ENCODE measurements around the gene MEF2B. TPM values are rescaled to one million over a fixed set of nuclear protein-coding genes. Genes with fewer than 3 reads are reported as not detected.
A peak's percentile ranks its signal among the peaks of the same experiment; 100 is the strongest.

MEF2B gene
- total and polyA plus RNA-seq, 10 of the 15 experiments (the other 5 are each of a cell fraction or from before 2014, with no cell fraction given): 0.09 to 33.0 (median 8.9) TPM

GRCh38 chr19:19170053-19170872 is at the start of gene MEF2B (continued):
- TF ChIP-seq SKIL (IDR thresholded peaks at IDR 0.05; ENCODE audit: low read depth, poor library complexity, severe bottlenecking) (no peak), ESRRA (IDR thresholded peaks at IDR 0.05; ENCODE audit: low read length) (no peak), YY1 (IDR thresholded peaks at IDR 0.05; ENCODE audit: low read depth, low read length) (peak; percentile 38), POLR2AphosphoS2 (IDR thresholded peaks at IDR 0.05; ENCODE audit: low read depth, low read length) (peak; percentile 61; the same call in 1 of the 2 replicates), SMAD5 (IDR thresholded peaks at IDR 0.05; ENCODE audit: low read depth) (peak; percentile 74; the same call in 1 of the 2 replicates), NR2C1 (IDR thresholded peaks at IDR 0.05) (peak; percentile 53; the same call in 1 of the 2 replicates), SMAD1 (IDR thresholded peaks at IDR 0.05; ENCODE audit: low read depth, partially characterized antibody) (no peak), TAF1 (IDR thresholded peaks at IDR 0.05; ENCODE audit: borderline replicate concordance, low read depth, low read length) (peak; percentile 62; the same call in 1 of the 2 replicates), TCF3 (IDR thresholded peaks at IDR 0.05; ENCODE audit: borderline replicate concordance, insufficient read depth, low read depth, low read length) (peak; percentile 78; the same call in 1 of the 2 replicates), NBN (IDR thresholded peaks at IDR 0.05) (peak; percentile 31; the same call in 1 of the 2 replicates), DPF2 (IDR thresholded peaks at IDR 0.05) (peak; percentile 45; the same call in 1 of the 2 replicates), ATF2 (IDR thresholded peaks at IDR 0.05; ENCODE audit: low read length) (no peak), POLR2AphosphoS5 (IDR thresholded peaks at IDR 0.05; ENCODE audit: low read length) (peak; percentile 85), EED (IDR thresholded peaks at IDR 0.05; ENCODE audit: low read depth) (no peak), RB1 (IDR thresholded peaks at IDR 0.05; ENCODE audit: borderline replicate concordance) (no peak), BHLHE40 (IDR thresholded peaks at IDR 0.05; ENCODE audit: borderline replicate concordance in 1 of 2, low read depth in 2 of 2, low read length in 1 of 2) (peak; percentile 57 to 88; a peak in 3 of 4 replicates), NR2F1 (conservative IDR thresholded peaks at IDR 0.05) (peak; percentile 90), RAD51 (IDR thresholded peaks at IDR 0.05) (no peak), NFYB (IDR thresholded peaks at IDR 0.05; ENCODE audit: insufficient read depth, low read depth, low read length) (peak; percentile 89), POU2F2 (IDR thresholded peaks at IDR 0.05; ENCODE audit: borderline replicate concordance, low read depth, low read length) (peak; percentile 97; the same call in 2 of the 3 replicates), GATAD2B (conservative IDR thresholded peaks at IDR 0.05; ENCODE audit: low read depth) (0 out of 2 replicates have a peak, but pooled peaks have one; percentile 27), MLLT1 (IDR thresholded peaks at IDR 0.05) (0 out of 2 replicates have a peak, but pooled peaks have one; percentile 49)
